ELR (cell line): Measurements from ENCODE around the gene OR5T3.
"Not testable (repeated sequence)": the region's sequence is repeated elsewhere in the genome, so short reads cannot be mapped to it uniquely, and the experiment has no call there.

Source experiments
- DNase-seq: peaks from one replicate; pipeline ENCODE4 v3.0.0-alpha.2; 2015; ENCODE audit warnings: low read depth

OR5T3 gene

DNA sequence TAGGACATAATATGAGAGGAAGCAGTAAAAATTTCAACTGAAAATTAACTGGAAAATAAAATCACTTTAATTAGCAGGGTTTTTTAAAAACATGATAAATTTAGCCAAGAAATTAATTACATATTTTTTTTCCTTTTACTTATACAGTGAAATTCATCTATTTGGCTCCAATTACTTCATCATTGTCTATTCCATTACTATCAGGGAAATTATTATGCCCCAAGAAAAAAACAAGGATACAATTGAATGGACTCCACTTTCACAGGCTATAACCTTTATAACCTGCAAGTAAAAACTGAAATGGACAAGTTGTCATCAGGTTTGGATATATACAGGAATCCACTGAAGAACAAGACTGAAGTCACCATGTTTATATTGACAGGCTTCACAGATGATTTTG is at the start of gene OR5T3:
OR5T3 (plus strand) TSS at position 301 of the 400 bp plus-strand sequence; CDS start at position 301, 0 bp downstream.
- no peak for DNase-seq

DNA sequence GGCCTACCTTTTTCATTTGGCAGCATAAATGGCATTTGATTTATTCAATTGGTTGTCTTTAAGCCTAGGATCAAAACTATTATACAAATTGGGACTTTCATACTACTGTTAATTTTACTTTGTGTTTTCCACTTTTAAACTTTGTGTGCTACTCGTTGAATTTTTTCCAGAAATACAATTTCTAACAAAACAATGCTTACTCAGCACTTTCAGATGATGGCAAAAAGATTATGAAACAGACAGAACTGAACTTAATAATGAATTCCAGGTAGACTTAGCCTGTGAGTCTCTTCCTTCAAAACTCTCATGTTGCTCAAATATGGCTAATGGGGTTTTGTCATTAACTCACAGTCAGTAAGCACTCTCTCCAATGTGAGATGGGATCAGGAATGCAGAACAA is 44.3 kb upstream of the OR5T3 start:
- DNase-seq, result no peak

DNA sequence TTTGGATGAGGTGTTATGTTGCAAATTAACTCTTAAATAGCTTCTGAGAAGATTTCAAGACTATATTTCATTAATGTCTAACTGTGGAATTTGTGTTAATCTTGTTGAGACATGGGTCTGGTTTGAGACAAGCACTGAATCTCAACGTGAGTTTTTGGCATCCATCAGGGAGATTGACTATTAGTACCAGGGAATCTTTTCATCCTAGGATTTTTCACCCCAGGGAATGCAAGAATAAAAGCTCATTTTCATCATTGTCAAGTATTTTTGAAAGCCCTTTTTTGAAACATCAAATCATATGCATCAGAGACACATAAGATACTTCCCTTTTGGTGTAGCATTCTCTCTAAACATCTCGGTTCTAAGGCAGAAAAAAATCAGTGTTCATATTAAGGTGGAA is 37.5 kb upstream of the OR5T3 start:
- no peak for DNase-seq

DNA sequence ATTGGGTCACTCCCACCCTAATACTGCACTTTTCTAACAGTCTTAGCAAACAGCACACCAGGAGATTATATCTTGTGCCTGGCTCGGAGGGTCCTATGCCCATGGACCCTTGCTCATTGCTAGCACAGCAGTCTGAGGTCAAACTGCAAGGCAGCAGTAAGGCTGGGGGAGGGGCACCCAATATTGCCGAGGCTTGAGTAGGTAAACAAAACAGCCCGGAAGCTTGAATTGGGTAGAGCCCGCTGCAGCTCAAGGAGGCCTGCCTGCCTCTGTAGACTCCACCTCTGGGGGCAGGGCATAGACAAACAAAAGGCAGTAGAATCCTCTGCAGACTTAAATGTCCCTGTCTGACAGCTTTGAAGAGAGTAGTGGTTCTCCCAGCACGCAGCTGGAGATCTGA is 32.3 kb upstream of the OR5T3 start:
- not testable (repeated sequence) for DNase-seq

DNA sequence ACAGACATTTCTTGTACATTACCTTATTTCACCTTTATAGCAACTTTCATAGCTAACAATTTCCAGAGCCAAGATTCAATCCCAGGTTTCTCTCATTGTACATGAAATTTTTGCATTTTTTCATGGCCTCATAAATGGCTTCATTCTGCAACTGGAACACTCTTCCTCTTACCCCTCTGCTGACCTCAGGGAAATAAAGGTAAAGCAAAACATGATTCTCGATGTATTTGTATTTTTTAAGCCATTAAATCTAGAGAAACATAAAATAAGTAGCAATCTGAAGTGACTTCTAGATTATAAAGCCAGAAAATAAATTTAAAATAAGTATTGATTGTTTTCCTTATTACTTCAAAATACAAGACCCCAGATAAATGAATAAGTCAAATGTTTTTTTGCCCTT is 17.9 kb upstream of the OR5T3 start, which contains the start of gene OR5T2:
OR5T2 (minus strand) TSS at position 101 of the 400 bp plus-strand sequence. CDS start 1,193 bp downstream, outside the sequence.
- no peak for DNase-seq

DNA sequence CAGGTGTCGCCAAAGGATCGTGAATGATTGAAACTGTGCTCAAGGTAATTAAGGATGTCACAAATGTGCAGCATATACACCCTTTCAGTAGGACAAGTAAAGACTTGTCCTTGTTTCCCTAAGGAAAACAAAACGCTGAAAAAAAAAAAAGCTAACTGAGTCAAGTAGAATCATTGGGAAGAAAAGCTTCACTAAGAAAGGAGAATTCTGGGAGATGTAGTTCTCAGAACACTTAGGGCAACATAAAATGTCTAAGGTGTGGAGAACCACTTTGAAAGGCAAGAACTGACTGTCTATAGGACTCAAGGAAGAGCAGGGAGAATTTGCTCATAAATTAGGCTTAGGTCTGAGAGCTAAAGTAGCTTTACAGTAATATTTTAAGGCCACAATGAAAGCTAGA is 19.0 kb downstream of the OR5T3 start:
- DNase-seq, result no peak

DNA sequence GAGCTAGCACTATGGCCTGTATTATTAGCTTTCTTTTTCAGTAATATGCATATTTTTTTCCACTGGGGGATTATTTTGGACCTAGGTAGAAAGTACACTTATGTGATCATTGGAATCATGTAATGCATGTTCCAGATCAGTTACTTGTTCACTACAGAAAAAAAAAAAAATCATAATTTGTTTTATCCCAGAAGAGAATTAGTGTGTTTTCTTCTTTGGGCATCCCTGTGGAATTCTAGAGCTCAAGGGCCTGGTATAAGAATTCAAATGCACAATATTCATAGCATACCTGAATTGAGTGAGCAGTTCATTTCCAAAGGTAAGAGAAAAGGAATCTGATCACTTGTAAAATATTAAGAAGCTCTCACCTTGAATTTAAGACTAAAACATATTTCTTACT is 21.8 kb downstream of the OR5T3 start, which contains the start of gene OR5T1:
OR5T1 (plus strand) TSS at position 301 of the 400 bp plus-strand sequence. CDS start 1,485 bp downstream, outside the sequence.
- no peak for DNase-seq

DNA sequence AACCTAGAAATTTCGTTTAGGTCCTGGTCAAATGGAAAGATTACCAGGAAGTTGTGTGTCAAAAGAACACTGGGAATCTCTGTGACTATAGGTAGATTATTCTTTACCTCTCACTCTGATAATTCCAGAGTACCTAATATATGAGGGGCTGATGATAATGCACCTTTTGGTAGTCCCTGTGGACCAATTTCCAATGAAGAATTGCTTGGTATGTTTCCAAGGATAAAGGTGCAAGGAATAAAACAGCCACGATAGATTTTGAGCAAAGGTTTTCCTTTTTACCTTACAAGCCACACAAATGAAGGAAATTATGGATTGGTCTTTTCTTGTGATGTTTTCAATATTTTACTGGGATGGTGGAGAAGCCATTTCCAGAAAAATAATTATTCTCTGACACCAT is 40.1 kb downstream of the OR5T3 start, which contains the start of gene OR8H1:
OR8H1 (minus strand) TSS at position 101 of the 400 bp plus-strand sequence. CDS start 1,192 bp downstream, outside the sequence.
- no peak for DNase-seq

DNA sequence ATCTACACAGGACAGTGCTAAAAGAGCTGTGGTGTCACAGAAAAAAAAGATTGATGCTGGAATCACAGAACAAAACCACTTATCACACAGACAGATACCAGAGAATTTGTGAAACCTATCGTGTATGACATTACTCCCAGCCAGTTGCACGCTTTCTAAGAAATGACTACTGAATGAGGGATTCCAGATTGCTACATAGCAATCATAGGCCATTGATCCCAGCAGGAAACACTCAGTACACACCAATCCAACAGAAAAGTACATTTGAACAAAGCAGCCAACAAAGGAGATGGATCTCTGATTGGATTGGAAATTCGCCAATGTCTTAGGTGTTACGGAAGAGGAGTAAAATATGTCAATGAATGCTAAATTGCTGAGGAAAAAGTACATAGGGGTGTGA is 44.8 kb downstream of the OR5T3 start:
- no peak for DNase-seq
